Endodermal cell (in vitro differentiated cells): ENCODE data around the gene AFF3. TPM values are rescaled to one million over a fixed set of nuclear protein-coding genes. Genes with fewer than 3 reads are reported as not detected.

ENCODE experiments used
- DNase-seq: peaks from one replicate; pipeline ENCODE4 v3.0.0-alpha.2; 2017
- H3K27ac ChIP-seq: 2 replicates; pipeline ENCODE4 v1.5.1; 2013; ENCODE audit warnings: mild to moderate bottlenecking, low read depth, low read length, moderate library complexity
- H3K27me3 ChIP-seq: 2 replicates; pipeline ENCODE4 v1.6.1; 2013; ENCODE audit warnings: mild to moderate bottlenecking, low read length, moderate library complexity; ENCODE audit not compliant: insufficient read depth, control insufficient read depth, poor library complexity, severe bottlenecking
- H3K36me3 ChIP-seq: 2 replicates; pipeline ENCODE4 v1.7.0; 2013; ENCODE audit warnings: mild to moderate bottlenecking, low read length, moderate library complexity; ENCODE audit not compliant: control insufficient read depth, insufficient read depth
- H3K4me1 ChIP-seq: one replicate; pipeline ENCODE4 v1.7.0; 2013; ENCODE audit warnings: low read length; ENCODE audit not compliant: control insufficient read depth, insufficient read depth
- H3K4me3 ChIP-seq: 2 replicates; pipeline ENCODE4 v1.5.1; 2013; ENCODE audit warnings: mild to moderate bottlenecking, low read length, moderate library complexity
- H3K9ac ChIP-seq: 2 replicates; pipeline ENCODE4 v1.6.1; 2013; ENCODE audit warnings: mild to moderate bottlenecking, low read length, moderate library complexity; ENCODE audit not compliant: poor library complexity, severe bottlenecking; ENCODE audit errors: extremely low read depth
- H3K9me3 ChIP-seq: 2 replicates; pipeline ENCODE4 v1.6.1; 2013; ENCODE audit warnings: mild to moderate bottlenecking, low read length, moderate library complexity; ENCODE audit not compliant: control insufficient read depth
- H3K27ac Mint-ChIP-seq: 2 replicates; pipeline ENCODE4 v1.8.0; 2020; ENCODE audit warnings: mixed read lengths
- H3K27me3 Mint-ChIP-seq: 2 replicates; pipeline ENCODE4 v1.8.0; 2021; ENCODE audit warnings: mild to moderate bottlenecking, mixed read lengths; ENCODE audit not compliant: insufficient read depth
- H3K36me3 Mint-ChIP-seq: 2 replicates; pipeline ENCODE4 v1.8.0; 2020; ENCODE audit warnings: low read depth, mixed read lengths
- H3K4me1 Mint-ChIP-seq: 2 replicates; pipeline ENCODE4 v1.8.0; 2020; ENCODE audit warnings: mixed read lengths
- H3K4me3 Mint-ChIP-seq: 2 replicates; pipeline ENCODE4 v1.8.0; 2020; ENCODE audit warnings: mild to moderate bottlenecking, moderate library complexity, mixed read lengths
- H3K9me3 Mint-ChIP-seq: 2 replicates; pipeline ENCODE4 v1.8.0; 2020; ENCODE audit warnings: mild to moderate bottlenecking, mixed read lengths
- WGBS, 2 experiments: methylation state at CpG; one replicate each; pipeline versions ENCODE4 v1.1.5 to v1.1.7; 2013; ENCODE audit warnings: missing lambda C conversion rate in 2 of 2, mixed read lengths in 1 of 2; ENCODE audit not compliant: insufficient coverage in 1 of 2, insufficient read length in 1 of 2; 5-methylcytosine and 5-hydroxymethylcytosine counted together
- total RNA-seq, 2 donors: library from RNA; stranded (reverse); fragmentation: NEBNext Ultra II Directional in 1 of 2; extraction: Animal tissue kit (Norgen Biotek cat#: 25700) in 1 of 2; gene quantifications; 2 replicates in 1 of 2; 3 replicates in 1 of 2; pipeline ENCODE4 v1.2.1, GENCODE V29; 2021
- TF ChIP-seq, protein P1 (sequence below): fragments of 200-600 bp; sonication (generic); conservative IDR thresholded peaks from 2 replicates; pipeline ENCODE4 v1.5.0; 2021; ENCODE audit warnings: antibody characterized with exemption, mild to moderate bottlenecking

AFF3 gene
- total RNA-seq, 2 donors from 2014 or later: 0.62 to 0.73 TPM

DNA sequence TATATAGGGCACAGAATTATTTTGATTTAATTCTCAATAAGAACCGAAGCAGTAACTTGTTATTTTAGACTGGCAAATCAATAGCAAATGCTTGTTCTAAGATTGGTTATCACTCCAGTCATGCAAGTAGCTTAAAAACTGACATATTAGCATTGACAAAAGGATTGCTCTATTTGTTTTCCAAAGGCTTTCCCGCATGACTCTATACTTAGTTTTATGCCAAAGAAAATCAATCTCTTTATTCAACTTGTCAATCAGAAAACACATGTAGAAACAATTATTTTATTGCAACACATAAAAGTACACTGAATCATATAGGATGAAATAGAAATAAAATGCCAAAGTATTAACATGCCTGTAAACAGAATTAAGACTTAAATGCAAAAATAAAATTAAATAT, 108.4 kb downstream of the AFF3 start:
- Mint-ChIP-seq H3K27ac (no peak overlapping the region), H3K4me1 (no peaks in the 10 kb centered on the region), H3K4me3 (no peak overlapping the region), H3K9me3 (no peaks in the 10 kb centered on the region), H3K27me3 (peaks cover 15% of the 10 kb centered on the region), H3K36me3 (no peaks in the 10 kb centered on the region)
- TF ChIP-seq, protein P1, sequence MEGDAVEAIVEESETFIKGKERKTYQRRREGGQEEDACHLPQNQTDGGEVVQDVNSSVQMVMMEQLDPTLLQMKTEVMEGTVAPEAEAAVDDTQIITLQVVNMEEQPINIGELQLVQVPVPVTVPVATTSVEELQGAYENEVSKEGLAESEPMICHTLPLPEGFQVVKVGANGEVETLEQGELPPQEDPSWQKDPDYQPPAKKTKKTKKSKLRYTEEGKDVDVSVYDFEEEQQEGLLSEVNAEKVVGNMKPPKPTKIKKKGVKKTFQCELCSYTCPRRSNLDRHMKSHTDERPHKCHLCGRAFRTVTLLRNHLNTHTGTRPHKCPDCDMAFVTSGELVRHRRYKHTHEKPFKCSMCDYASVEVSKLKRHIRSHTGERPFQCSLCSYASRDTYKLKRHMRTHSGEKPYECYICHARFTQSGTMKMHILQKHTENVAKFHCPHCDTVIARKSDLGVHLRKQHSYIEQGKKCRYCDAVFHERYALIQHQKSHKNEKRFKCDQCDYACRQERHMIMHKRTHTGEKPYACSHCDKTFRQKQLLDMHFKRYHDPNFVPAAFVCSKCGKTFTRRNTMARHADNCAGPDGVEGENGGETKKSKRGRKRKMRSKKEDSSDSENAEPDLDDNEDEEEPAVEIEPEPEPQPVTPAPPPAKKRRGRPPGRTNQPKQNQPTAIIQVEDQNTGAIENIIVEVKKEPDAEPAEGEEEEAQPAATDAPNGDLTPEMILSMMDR: no peak
- Histone ChIP-seq H3K27me3 (no peaks in the 10 kb centered on the region), H3K4me3 (no peak overlapping the region), H3K27ac (no peak overlapping the region), H3K9ac (no peak overlapping the region), H3K4me1 (no peaks in the 10 kb centered on the region), H3K36me3 (no peaks in the 10 kb centered on the region), H3K9me3 (no peaks in the 10 kb centered on the region)
- 84 to 100% methylated on average over 1 to 2 of the region's 2 CpGs for WGBS, 2 experiments
- DNase-seq: no peak

DNA sequence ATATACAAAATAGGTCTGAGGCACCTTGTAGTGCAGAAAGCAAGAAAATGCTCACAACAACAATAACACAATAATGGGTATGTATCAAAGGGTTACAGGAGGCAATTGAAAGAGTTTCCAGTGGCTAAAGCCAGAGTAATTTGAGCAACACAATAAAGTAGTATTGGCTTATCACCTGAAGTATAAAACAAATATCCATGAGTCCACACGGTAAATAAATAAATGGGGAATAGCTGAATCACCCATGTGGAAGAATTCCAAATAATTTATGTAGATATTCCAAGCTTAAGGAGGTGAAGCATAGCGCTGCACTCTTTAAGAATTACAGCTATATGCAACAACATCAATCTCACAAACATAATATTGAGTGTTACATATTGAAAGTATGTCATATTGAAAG, 110.8 kb downstream of the AFF3 start:
- Mint-ChIP-seq H3K27me3 (peaks cover 11% of the 10 kb centered on the region), H3K4me1 (peaks cover 4% of the 10 kb centered on the region), H3K4me3 (no peak overlapping the region), H3K9me3 (no peaks in the 10 kb centered on the region), H3K27ac (no peak overlapping the region), H3K36me3 (no peaks in the 10 kb centered on the region)
- no peaks in the 10 kb centered on the region for H3K27me3 ChIP-seq
- H3K4me3 ChIP-seq: no peak overlapping the region
- no peaks in the 10 kb centered on the region for H3K9me3 ChIP-seq
- no peak overlapping the region for H3K27ac ChIP-seq
- H3K4me1 ChIP-seq: peaks cover 3% of the 10 kb centered on the region
- H3K9ac ChIP-seq: no peak overlapping the region
- TF ChIP-seq, protein P1: no peak
- WGBS, 2 experiments: 96% methylated on average over 2 of the region's 2 CpGs; no CpG with 5 or more reads in 1 of the 2 experiments
- no peak for DNase-seq
- H3K36me3 ChIP-seq: no peaks in the 10 kb centered on the region

DNA sequence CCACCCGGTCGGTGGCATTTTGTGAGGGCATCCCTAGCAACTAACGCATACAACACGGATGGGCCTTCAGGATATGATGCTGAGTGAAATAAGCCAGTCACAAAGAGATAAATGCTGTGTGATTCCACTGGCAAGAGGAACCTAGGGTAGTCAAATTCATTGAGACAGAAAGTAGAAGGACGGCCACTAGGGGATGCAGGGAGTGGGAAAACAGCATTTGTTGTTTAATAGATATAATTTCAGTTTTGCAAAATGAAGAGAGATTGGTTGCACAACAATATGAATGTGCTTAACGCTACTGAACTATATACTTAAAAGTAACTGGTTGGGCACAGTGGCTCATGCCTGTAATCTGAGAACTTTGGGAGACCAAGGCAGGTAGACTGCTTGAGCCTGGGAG, 112.9 kb downstream of the AFF3 start:
- H3K4me1 ChIP-seq: peaks cover 3% of the 10 kb centered on the region
- no peak overlapping the region for H3K4me3 ChIP-seq
- no peak for DNase-seq
- TF ChIP-seq, protein P1: peak; percentile 70
- 92 to 94% methylated on average over 6 of the region's 6 CpGs for WGBS, 2 experiments
- H3K27me3 ChIP-seq: no peaks in the 10 kb centered on the region
- Mint-ChIP-seq H3K27me3 (peaks cover 11% of the 10 kb centered on the region), H3K4me1 (peaks cover 4% of the 10 kb centered on the region), H3K4me3 (no peak overlapping the region), H3K9me3 (no peaks in the 10 kb centered on the region), H3K36me3 (no peaks in the 10 kb centered on the region), H3K27ac (no peak overlapping the region)
- no peak overlapping the region for H3K9ac ChIP-seq
- no peaks in the 10 kb centered on the region for H3K36me3 ChIP-seq
- no peak overlapping the region for H3K27ac ChIP-seq
- H3K9me3 ChIP-seq: no peaks in the 10 kb centered on the region
